ENCODE measurements around the gene IFI27L2.

DNA sequence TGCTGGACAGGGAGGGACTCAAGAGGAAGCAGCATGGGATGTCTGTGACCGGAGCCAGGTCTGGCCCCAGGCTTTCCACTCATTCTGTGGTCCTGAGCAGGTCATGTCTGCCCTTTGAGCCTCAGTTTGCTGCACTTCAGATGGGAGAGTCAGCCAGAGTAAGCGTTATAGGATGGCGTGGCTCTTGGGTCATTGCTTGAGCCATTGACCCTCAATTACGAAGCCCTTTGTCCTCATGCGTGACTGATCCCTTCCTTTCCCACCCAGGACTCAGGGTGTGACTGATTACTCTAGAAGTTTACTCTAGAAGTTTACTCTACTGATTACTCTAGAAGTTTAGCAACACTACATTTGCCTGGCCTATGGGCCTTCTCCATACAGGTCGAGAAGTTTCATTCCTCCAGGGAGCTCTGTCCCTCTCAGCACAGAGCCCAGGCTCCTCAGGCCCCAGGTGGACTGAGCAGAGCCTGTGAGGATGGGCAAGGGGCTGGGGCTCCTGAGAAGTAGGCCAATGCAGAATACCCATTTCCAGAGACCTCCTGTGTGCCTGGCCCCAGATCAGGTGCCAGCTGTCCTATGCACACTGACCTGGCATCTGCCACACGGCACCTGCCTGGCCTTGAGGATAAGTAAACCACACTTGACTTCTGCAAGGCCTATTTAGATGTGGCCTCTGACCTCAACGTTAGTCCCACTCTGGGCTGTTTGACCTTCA, 26.5 kb downstream of the IFI27L2 start:
- TF ChIP-seq CTCF (conservative IDR thresholded peaks at IDR 0.05; ENCODE audit: low read depth, low read length): no peak
- no peak for TF ChIP-seq EZH2 (IDR thresholded peaks at IDR 0.05; ENCODE audit: borderline replicate concordance, low read depth, low read length, poor library complexity, severe bottlenecking)

Measured in A673 (cell line).